ENCODE measurements around the gene TWIST1.

Gene TWIST1

GRCh38 chr7:19094138-19094537 is 23.3 kb downstream of the TWIST1 start:
- no peak for DNase-seq

DNA sequence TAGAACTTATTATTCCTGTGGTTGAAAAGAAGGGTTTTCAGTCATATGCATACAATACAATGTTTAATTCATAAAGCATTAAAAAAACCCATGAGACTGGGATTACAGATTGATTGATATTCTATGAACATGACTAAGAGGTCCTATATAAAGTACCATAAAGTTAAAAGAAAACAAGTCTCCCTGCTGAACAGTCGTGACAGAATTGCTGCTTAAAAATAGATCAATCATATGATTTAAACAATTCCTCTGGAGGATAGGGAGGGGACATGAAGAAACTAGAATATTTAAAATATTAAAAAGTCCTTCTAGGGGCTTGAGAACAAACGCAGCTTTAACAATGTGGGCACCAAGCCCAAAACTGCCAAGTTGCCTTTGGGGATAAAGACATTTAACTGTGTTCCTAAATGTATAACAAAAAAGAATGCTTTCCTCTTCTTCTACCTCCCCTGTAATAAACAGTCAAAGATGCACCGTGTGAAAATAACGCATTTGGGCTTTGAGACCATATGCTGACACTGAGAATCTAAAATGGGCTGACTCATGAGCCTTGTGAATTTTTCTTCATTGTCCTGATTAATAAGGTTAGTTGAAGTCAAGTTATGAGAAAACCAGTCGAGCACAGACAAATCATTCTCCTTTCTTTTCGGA is 25.8 kb downstream of the TWIST1 start:
- DNase-seq: no peak

DNA sequence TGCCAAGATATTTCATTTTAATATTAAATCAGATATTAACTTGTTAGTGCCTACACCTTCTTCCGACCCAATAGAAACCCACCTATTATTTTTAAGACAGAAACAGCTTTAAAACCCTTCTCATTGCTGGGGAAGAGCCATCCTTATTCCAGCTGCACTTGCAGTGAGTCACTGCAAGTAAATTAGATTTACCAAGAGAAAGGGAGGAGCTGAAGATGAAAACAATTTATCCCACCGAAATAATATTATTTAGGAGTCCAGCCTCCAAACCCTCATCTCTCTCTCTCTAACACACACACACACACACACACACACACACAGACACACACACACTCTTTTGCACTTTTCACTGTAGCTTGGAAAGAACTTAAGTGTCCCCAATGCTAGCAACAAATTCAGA is 26.9 kb downstream of the TWIST1 start:
- no peak for DNase-seq

DNA sequence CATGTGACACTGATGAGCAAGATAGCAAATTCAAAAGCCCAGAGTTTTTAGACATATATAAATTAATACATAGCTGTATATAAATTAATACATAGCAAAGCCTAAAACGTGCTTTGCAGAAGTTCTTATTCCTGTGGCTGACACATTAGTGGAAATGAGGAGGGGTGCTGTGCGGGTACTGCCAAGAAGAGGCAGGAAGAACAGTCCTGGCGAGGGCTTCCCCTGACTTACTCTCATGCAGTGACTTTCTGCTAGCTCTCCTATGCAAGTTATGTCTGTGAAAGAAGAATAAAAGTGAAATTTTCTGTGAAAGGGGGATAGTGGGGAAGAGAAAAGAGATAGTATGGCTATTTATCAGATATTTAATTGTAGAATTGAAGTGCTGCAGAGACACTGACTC is 27.6 kb downstream of the TWIST1 start:
- no peak for DNase-seq

DNA sequence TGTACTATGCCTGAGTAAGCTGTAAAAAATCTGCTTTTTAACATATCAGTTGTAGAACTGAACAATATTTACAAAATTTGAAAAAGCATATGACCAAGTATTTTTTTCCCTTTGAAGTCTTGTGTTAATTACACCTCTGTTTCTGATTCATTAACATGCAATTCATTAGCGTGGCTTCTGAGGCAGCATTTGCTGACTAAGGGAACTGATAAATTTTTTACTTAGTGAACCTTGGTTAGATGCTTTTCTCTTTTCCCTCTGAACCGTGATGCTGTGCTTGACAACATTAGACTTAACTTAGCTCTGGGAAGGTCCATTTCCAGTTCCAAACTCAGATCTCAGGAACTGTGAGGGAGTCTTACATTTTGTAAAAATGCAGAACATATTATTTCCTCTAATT is 28.1 kb downstream of the TWIST1 start:
- DNase-seq: no peak

- DNase-seq: no peak
Measured at GRCh38 chr7:19080093-19080492, 37.3 kb downstream of the TWIST1 start.

- no peak for DNase-seq
Measured at GRCh38 chr7:19079066-19079465, 38.4 kb downstream of the TWIST1 start.

DNA sequence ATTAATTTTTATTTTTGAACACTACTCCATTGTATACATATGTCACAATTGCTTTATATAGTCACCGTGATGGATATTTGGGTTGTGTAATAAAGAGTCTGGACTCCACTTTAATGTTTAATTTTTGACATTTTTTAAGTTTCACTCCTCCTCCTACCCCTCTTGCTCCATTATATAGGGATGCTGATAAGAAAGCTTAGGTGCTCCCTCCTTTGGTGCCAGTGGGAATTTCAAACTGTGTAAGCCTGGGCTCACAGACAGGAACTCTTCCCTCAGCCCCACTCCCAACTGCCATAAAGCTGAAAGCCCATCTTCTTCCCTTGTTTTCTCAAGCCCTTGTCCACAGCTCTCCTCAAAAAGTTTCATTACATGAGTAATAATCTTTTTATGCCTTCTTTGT is 47.6 kb downstream of the TWIST1 start:
- DNase-seq: no peak

GRCh38 chr7:19066170-19066569 is 51.3 kb downstream of the TWIST1 start:
- no peak for DNase-seq
